Adrenal gland (tissue), 5 donors: ENCODE data around the gene TIPARP.

Source experiments
- POLR2A ChIP-seq, 2 donors: fragments of 450-650 bp; IDR thresholded peaks; one replicate each; pipeline ENCODE4 v1.6.1; 2017; ENCODE audit warnings: antibody characterized with exemption in 2 of 2, mild to moderate bottlenecking in 2 of 2, moderate library complexity in 1 of 2
- TF ChIP-seq, protein P1 (sequence below), 6 experiments: fragments of 450-650 bp in 4 of 6; fragments of 200-600 bp in 2 of 6; sonication (generic) in 1 of 6; IDR thresholded peaks; 1 replicate in 5 of 6; 2 replicates in 1 of 6; pipeline versions ENCODE4 v1.5.1 to v1.8.0; 2016 to 2021; ENCODE audit warnings: antibody characterized with exemption in 6 of 6, mild to moderate bottlenecking in 2 of 6, moderate library complexity in 1 of 6
- donor health status: DM: no; HTN: no; CAD: no.

DNA sequence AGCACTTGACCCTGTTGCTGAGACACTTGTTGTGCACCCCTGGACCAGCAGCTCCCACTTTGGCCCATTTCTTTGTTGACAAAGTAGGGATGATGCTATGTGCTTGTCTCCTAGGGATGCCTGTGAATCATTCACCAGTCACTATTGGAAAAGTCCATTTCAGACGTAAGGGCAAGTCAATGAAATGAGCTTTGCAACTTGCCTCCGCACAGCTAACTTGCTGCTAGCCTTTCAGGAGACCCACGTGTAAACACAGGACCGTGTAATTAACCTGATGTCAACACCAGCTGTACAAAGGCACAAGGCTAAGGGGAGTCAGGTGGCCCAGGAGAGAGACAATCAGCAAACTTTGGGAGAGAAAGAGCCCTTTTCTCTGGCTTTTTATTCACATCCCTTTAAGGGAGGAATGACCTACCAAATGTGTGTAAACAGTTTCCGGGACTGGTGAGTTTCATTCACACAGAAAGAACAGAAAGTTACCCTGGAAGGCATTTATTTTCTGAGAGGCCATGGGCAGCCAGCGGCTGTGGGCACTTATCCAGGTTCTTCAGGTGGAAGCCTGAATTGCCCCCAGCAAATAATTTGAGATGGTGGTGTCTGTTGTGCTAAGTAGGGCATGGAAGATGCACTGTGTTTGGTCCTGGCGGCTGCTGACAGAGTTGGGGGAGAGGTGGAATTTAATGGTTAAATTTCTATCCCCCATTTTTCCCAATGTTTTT lies 54.0 kb downstream of the TIPARP start:
- TF ChIP-seq, protein P1, sequence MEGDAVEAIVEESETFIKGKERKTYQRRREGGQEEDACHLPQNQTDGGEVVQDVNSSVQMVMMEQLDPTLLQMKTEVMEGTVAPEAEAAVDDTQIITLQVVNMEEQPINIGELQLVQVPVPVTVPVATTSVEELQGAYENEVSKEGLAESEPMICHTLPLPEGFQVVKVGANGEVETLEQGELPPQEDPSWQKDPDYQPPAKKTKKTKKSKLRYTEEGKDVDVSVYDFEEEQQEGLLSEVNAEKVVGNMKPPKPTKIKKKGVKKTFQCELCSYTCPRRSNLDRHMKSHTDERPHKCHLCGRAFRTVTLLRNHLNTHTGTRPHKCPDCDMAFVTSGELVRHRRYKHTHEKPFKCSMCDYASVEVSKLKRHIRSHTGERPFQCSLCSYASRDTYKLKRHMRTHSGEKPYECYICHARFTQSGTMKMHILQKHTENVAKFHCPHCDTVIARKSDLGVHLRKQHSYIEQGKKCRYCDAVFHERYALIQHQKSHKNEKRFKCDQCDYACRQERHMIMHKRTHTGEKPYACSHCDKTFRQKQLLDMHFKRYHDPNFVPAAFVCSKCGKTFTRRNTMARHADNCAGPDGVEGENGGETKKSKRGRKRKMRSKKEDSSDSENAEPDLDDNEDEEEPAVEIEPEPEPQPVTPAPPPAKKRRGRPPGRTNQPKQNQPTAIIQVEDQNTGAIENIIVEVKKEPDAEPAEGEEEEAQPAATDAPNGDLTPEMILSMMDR (IDR thresholded peaks at IDR 0.05): no peak
- TF ChIP-seq POLR2A (IDR thresholded peaks at IDR 0.05): no peak
